HEK293T (cell line): ENCODE measurements around the gene TMED4.

Experiments used
- BHLHE40 ChIP-seq: fragments of 450-650 bp; IDR thresholded peaks from 2 replicates; pipeline ENCODE4 v1.6.1; 2016; ENCODE audit warnings: mild to moderate bottlenecking, moderate library complexity, borderline replicate concordance
- ELF4 ChIP-seq: fragments of 450-650 bp; IDR thresholded peaks from 2 replicates; pipeline ENCODE4 v1.6.1; 2017; ENCODE audit warnings: antibody characterized with exemption
- FOXK2 ChIP-seq: fragments of 450-650 bp; IDR thresholded peaks from 2 replicates; pipeline ENCODE4 v1.6.1; 2016; ENCODE audit warnings: mild to moderate bottlenecking
- FOXM1 ChIP-seq: fragments of 450-650 bp; IDR thresholded peaks from 2 replicates; pipeline ENCODE4 v1.6.1; 2017; ENCODE audit warnings: mild to moderate bottlenecking, borderline replicate concordance
- L3MBTL2 ChIP-seq: fragments of 450-650 bp; conservative IDR thresholded peaks from 2 replicates; pipeline ENCODE4 v1.6.1; 2016; ENCODE audit warnings: mild to moderate bottlenecking
- PKNOX1 ChIP-seq: fragments of 450-650 bp; IDR thresholded peaks from 2 replicates; pipeline ENCODE4 v1.6.1; 2016
- SUZ12 ChIP-seq: fragments of 450-650 bp; IDR thresholded peaks from 2 replicates; pipeline ENCODE4 v1.6.1; 2016; ENCODE audit warnings: mild to moderate bottlenecking
- TARDBP ChIP-seq: fragments of 450-650 bp; IDR thresholded peaks from 2 replicates; pipeline ENCODE4 v1.6.1; 2016

- no peak for TF ChIP-seq FOXM1
- TF ChIP-seq PKNOX1 = no peak
- no peak for TF ChIP-seq TARDBP
- TF ChIP-seq ELF4 = no peak
- TF ChIP-seq BHLHE40 = no peak
- no peak for TF ChIP-seq L3MBTL2
- no peak for TF ChIP-seq SUZ12
- no peak for TF ChIP-seq FOXK2
Observed at GRCh38 chr7:44534087-44534486, 47.9 kb downstream of the TMED4 start.
